HG03575 (cell line): ENCODE data around the gene CACNA1D.

Experiments used
- ATAC-seq: cut with Tn5 transposase; IDR thresholded peaks from one replicate; pipeline ENCODE4 v1.9.1; 2021; ENCODE audit not compliant: unreplicated experiment, insufficient number of reproducible peaks, low FRiP score; ENCODE audit errors: extremely low read depth

Gene CACNA1D

DNA sequence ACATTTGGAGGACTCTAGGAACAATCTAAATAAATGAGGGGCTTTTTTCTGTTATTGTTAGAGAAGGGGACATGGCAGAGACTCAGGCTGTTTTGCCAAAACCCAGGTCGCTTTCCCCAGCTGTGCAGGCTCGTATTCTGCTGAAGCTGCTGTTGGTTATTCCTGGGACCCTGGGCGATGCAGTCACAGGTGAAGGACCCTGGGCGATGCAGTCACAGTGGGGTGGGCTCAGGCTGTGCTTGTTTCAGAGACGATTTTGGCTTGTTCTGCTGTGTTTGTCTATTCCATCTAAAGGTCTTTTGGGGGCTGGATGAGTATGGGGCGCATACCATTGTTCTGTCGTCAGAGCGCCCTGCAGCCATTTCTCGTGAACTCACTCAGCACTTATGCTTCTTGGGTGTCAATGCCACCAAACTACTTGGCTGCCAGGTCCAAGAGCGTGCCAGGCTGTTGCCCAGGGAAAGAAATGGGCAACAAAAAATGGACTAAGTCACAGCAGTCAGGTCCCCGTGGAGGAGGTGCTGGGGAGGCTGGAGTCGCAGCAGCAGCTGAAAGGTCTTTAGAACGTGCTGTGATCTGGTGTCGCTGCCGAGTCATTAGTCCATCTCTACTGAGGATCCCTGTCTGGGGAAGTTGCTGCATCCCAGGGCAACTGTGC, 200.4 kb downstream of the CACNA1D start:
- ATAC-seq: no peak

DNA sequence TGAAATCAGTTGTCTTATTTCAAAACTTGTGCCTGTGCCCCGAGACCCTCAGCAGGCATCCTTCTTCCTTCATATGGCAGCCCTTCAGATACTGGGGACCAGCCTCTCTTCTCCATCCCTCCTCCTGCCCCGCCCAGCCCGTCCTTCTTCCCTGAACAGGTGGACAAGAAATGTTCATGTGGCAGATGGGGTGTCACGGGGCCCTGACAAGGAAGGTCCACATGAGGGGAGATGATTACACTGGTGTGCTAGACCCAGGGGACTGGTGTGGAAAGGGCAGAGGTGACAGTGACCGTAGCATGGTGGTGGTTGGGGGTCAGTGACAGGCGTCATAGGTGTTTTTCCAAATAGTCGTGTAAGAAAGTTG, 200.9 kb downstream of the CACNA1D start:
- ATAC-seq: no peak

DNA sequence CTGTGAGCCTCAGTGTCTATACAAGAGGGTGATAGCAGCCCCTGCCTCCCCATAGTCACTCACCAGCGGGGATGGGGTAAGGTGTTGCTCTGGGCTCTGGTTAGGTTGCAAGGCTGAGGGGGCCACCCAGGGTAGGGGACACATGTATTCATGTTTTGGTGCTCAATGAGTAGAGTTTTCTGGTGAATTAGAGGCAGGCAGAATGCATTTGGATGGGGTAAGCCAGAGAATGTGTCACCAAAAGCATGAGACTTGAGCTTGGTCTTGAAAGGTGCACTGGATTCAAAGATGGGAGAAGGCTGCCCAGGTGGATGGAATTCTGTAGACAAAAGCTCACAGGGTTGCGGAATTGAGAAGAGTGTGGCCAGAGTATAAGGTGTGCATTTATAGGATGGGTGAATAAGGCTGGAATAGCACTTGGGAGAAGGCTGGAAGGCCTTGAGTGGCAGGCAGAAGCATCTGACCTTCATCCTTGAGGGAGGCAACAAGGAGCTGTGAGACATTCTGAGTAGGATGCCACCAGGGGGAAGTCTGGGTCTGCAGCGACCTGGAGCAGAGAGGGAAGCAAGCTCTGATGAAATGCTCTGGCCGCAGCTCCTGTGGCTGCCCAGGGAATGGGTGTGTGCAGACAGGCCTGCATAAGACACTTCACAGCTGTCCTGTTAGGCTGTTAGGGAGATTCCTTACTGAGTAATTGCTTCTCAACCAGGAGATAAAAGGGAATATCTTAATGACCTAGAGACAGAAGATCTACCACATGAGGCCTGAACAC, 202.2 kb downstream of the CACNA1D start:
- ATAC-seq: no peak

DNA sequence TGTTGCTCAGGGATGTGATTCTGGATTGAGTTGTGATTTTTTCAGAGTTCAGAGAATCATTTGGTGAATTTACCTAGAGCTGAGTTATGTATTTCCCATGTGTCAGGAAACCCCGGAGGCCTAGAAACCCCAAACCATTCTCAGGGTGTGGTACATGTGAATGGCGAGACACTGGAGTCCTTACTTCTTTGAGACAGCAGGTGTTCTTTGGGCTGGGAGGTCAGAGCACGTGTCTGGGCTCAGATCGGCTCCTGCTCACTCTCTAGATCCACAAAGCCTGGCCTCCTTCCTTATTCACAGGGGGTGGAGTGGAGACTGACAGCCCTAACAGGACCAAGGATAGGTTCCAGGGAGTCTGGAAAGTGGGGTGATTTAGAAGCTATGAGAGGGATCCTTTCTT, 206.0 kb downstream of the CACNA1D start:
- no peak for ATAC-seq

DNA sequence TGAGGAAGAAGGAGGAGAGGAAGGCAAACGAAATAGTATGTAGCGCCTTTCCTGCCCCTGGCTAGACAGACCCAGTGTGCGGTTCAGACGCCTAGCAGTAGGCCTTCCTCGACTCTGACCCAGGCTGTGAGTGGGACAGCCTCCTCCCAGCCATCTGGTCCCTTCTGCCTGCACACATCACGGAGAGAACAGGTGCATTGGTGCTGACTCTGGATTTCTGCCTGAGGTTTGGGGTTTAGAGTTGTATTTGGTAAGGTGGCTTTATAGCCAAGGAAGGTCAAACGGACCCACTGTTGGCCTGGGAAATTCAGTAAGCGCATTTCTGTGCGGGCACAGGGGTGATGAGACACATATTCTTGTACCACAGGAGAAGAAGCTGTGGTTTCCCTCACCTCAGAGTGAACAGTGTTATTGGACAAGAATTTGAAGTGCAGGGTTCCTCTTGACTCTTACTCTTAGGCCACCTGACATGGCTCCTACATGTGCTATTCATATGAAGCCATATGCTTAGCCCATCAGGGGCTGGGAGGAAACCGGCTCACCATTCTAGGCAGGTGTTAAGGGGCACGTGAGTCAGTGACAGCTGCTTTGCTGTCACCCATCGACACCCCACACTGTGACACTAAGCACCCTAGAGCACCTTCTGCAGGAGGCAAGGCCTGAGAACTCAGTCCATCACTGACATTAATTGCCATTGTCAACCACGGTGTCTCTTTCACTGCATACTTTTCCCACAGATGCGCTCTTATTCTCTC, 208.5 kb downstream of the CACNA1D start:
- no peak for ATAC-seq

DNA sequence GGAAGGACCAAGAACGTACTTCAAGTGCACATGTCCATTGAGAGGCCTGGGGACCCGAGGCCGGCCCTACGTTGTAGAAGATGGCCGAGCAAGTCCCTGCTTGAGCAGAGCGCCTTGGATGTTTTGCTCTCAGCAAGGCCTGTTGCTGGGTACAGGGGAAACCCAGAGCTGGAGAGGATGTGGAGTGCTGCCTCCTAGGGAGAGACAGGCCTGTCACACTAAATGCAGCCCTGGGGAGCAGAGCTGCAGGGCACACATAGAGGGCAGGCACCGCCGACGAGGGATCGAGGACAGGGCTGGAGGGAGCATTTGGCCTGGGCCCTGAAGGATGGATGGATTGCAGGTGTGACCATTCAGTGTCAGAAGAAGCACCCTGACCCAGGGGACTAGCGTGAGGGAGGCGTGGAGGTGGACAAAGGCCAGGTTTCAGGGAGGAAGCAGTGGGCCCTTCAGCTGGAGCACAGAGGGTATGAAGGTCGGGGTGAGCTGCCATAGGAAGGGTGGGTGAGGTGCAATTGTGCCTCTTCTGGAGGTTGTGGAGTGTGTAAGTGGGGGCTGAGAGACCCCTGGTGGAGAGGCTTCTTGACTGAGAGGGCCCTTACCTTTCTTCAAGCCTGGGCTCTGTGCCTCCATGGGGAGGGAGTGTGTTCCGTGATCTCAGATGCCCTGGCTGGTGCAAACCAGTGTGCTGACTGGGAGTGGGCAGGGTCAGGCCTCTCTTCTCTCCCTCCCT, 209.4 kb downstream of the CACNA1D start:
- no peak for ATAC-seq

DNA sequence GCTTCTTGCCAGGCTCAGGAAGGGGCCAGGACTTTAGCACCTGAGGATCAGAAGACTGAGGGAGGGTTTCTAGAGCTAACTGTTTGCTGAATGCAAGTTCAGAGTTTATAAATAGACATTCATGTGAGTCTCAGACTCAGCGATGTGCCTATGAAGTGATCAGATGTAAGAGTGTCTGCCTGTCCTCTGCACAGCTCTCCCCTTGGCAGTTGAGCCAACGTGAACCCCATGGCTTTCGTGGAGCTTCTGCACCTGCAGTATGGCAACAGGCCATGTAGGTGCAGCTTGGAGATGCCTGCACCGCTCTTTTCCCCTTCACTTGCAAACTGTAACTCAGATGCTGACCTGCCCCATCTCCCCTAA, 209.9 kb downstream of the CACNA1D start:
- ATAC-seq: no peak

DNA sequence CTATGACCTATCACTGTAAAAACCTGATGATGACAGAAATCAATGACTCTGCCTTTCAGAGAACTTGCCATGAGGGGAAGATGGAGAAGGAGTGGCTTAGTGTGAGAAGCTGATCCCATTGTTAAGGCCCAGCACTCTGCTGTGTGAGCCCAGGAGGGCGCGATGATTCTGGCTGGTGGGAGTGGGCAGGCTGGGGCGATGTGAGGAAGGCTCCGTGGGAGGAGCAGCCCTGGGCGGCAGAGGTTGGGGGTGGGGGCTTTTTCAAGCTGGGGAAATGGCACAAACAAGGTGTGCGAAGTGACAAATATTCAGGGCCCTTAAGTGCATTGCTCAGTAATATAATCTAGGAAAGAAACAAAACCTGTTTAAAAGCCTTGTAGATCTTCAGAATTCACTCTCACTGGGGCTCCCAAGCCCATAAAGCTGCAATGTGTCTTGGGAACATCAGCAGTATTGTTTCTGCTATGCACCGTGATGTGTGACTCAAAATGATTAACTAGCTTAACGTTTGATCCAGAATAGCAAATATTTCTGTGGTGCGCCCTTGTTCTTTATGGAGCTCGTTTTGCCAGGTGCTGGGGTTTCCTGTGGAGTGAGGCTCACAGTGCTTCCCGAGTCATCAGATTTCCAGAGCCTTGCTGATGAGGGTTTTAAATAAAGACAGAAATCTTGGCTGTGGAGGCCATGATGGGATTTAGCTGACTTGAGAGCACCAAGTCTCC, 210.8 kb downstream of the CACNA1D start:
- no peak for ATAC-seq

DNA sequence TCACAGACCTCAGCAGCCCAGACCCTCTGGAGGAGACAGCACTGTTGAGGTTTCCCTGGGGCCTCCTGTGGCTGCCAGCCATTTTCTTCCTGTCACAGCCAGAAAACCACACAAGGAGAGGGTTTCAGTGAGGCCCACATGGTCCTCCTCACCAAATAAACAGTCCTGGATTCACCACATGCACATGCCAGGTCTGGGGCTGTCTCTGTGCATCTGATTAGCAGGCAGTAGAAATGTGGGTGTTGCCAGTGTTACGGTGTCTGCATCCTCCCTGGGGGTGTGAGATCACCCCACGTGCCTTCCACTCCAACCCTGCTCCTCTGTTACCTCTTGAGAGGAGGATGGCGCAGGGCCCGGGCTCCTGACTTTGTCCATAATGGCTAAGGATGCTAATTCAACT, 211.4 kb downstream of the CACNA1D start:
- no peak for ATAC-seq

DNA sequence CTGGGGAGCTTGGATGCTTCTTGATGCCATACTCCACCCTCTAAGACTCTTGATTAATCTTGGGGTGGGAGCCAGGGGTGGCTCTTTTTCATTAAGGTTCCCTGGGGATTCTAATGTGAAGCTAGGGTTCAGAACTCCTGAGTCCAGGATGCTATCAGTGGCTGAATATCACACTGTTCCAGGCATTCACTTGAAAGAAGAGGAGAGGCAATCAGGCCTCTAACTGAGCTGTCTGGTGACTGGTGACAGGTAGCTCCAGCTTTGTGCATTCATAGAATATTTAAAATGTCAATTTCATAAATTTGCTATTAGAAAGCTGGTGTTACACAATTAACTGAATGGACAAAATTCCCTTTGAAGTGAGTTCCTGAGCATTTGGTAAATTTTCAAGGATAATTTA, 212.8 kb downstream of the CACNA1D start:
- no peak for ATAC-seq

DNA sequence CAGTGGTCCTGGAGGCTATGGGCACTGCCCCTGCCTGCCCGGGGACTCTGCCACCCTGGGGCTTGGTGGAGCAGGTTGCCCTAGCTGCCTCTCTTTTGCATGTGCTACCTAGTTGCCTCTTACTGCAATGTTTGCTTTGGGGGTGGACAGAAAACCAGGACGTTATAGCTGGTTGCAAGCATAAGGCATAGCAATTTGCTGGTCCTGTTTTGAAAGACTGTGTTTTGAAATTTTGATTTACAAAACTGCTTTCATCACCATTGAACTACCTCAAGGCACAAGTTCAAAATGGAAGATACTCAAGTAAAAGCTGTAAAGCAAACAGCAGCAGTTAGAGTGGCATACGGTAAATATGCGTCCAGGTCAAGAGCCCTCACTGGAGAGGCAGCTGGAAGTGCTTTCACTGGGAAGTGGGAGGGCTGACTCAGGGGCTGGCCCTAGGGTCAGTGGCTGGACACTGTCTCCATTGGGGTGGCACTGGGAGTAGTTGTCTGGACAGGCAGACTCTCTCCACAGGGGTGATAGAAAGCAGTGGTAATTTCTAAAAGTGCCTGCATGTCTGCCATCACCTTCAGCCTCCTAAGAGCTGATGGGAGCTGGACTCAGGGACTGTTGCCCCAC, 213.7 kb downstream of the CACNA1D start:
- no peak for ATAC-seq

DNA sequence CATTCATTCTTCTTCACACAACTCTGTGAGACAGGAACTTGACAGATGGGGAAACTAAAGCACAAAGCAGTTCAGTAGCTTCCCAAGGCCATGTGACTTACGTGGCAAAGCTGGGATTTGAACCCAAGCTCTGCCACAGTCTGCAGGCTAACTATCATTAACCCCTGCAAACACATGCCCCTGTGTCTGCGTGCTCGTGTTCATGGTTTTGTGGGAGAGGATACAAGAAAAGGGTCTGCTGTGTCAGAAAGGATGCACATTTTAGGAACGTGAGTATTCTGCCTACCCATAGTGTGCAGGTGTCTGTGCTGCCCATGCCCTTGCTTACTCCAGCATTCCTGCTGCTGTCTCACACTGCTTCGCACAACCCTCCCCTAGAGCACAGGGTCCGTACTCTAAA, 214.8 kb downstream of the CACNA1D start:
- ATAC-seq: no peak

DNA sequence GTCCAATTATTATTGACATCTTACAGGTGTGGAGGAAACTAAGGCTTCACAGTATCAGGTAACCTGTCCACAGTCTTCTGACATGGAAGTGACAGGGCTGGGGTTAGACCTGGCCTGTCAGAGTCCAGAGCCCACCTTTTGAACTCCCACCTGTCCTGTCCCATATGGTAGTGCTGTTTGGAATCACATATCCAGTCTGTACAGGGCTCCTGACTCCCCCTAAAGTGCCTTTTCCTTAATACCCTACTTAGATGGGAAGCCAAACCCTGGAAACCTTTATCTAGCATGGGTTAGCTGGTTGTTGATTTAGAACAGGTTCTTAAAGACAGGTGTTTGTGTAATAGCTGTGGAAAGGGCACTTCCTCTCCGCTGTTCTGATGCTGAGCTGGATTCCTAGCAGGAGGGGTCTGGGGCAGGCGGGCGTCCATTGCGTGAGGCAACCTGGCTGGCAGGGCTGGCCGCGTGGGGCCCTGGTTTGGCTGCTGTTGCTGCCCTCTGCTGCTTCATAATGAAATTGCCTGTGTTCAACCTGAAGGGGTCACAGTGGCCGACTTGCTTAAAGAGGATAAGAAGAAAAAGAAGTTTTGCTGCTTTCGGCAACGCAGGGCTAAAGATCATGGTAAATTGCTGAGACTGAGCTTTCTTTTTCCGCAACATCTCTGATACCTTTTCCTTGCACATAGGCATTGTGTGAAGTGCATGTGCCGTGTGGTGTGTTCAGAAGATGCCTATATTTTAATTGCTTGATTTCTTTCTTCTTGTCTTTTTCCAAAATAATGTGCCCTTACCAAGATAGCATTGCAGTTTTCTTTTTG, 215.7 kb downstream of the CACNA1D start:
- no peak for ATAC-seq

DNA sequence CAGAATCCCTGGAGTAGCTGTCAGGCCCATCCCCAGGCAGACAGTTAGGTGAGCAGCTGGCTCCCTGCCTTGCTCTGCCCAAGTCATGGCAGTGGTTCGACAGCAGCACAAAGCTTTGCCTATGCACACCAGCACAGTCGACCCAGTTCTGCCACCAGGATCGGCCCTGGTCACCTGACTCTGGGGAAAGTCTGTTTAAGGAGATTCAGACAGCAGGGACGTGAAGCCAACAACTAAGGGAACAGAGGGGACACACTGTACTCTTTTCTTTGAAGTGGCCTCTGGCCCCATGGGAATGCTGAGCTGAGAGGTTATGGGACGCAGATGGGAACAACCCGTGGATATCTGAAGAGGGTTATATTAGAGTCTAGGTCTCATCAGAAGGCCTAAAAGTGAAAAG, 217.0 kb downstream of the CACNA1D start:
- no peak for ATAC-seq

DNA sequence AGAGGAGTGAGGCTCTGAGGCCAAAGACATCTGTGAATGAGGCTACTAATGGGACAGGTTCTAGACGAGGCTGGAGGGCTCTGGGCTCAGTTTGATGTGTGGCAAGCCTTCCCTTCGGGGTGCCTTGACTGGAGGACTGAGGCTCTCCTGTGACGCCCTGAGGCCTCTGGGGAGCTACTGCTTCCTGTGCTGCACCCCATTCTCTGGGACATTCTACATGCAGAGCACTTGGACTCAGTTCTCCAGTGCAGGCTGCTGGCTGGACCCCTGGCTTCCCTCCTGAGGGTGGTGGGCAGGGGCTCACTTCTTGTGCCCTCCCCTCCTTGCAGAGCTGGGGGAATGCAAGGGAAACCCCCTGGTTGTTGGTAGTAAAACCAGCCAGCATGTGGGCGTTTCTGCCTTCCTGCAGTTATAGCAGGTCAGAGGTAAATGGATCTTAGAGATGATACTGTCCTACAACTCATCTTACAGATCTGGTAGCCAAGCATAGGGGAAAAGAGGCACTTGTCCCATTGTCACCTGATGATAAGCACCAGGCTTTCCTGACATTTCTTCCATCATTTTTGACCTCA, 218.5 kb downstream of the CACNA1D start:
- ATAC-seq: no peak

DNA sequence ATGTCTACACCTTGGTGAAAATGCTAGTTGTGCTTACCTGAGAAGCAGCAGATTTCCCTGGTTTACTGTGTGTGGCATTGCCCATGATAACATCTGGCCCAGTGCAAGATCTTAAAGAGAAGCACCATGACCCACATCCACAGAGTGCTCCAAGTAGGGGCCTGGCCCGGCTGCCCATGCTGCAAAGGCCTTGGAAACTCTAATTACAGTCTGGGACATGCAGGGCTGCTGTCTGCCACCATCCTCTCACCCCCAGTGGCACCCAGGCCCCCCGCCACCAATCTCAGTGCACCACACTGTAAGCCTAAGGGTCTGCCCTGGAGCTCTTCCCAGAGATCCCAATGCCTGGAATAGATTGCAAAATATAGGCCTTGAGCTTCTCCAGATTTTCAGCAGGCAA, 219.2 kb downstream of the CACNA1D start:
- no peak for ATAC-seq

DNA sequence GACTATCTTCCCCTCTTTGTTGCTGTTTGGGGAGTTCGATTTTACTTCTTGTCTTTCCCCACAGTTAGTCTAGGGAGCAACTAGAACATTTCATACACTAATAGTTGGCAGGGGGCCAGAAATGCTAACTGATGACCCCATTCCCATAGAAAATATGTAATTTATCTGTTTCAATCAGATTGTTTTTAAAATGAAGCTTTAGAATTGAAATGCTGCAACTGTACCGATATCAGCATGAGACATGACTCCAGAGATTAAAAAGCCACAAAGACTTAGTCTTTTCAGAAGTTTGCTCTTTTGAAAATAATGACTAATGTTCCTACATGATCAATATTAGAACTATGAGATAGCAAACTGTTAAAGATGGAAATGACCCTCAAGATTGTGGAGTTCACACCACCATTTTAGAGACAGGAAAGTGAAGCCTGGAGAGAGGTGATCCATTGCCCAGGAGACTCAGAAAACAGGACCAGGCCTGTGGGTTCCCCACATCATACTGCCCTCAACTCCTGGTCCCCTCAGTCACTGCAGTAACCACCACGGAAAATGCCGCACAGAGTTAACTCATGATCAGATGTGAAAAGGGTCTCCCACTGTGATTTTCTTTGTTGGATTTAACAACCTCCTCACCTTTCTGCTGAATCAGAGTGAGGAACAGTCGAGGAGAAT, 221.5 kb downstream of the CACNA1D start:
- no peak for ATAC-seq
